GM21786 (cell line): ENCODE data around the gene ANGEL2.

Experiments
- ATAC-seq: cut with Tn5 transposase; IDR thresholded peaks from one replicate; pipeline ENCODE4 v1.9.1; 2021; ENCODE audit not compliant: unreplicated experiment

Gene ANGEL2

GRCh38 chr1:212952641-212952976 lies 63.1 kb downstream of the ANGEL2 start:
- no peak for ATAC-seq

GRCh38 chr1:212951947-212952640 lies 63.6 kb downstream of the ANGEL2 start:
- no peak for ATAC-seq

- no peak for ATAC-seq
Measured at GRCh38 chr1:212951126-212951946, 64.3 kb downstream of the ANGEL2 start.

GRCh38 chr1:212950243-212951125 lies 65.2 kb downstream of the ANGEL2 start, which contains the start of gene VASH2:
Gene VASH2 (plus strand): TSS chr1:212950541. CDS start chr1:212951543, 1,002 bp downstream.
- peak; percentile 91 for ATAC-seq

- ATAC-seq = no peak
Measured at GRCh38 chr1:212949771-212950170, 65.9 kb downstream of the ANGEL2 start.

- ATAC-seq = no peak
Measured at GRCh38 chr1:212946872-212947271, 68.8 kb downstream of the ANGEL2 start.

GRCh38 chr1:212945463-212946160 lies 70.1 kb downstream of the ANGEL2 start:
- no peak for ATAC-seq

- ATAC-seq = no peak
Measured at GRCh38 chr1:212945056-212945455, 70.6 kb downstream of the ANGEL2 start.

GRCh38 chr1:212944229-212944901 lies 71.3 kb downstream of the ANGEL2 start:
- peak; percentile 59 for ATAC-seq

- no peak for ATAC-seq
Measured at GRCh38 chr1:212943393-212943710, 72.3 kb downstream of the ANGEL2 start.

GRCh38 chr1:212942679-212943392 lies 72.8 kb downstream of the ANGEL2 start:
- ATAC-seq = no peak
